COLO668 (cell line): ENCODE data around the gene ZNF587B.
"Not testable (repeated sequence)": the region's sequence is repeated elsewhere in the genome, so short reads cannot be mapped to it uniquely, and the experiment has no call there.

ENCODE experiments used
- DNase-seq: peaks from one replicate; lab custom pipeline; 2025; ENCODE audit not compliant: unreplicated experiment; lab: John Stamatoyannopoulos, UW

Gene ZNF587B

DNA sequence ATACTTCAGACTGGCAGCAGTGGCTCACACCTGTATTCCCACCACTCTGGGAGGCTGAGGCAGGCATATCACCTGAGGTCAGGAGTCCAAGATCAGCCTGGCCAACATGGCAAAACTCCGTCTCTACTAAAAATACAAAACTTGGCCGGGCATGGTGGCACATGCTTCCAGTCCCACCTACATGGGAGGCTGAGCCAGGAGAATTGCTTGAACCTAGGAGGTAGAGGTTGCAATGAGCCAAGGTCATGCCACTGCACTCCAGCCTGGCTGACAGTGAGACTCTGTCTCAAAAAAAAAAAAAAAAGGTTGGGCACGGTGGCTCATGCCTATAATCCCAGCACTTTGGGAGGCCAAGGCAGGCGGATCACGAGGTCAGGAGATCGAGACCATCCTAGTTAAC is 39.6 kb downstream of the ZNF587B start:
- DNase-seq = not testable (repeated sequence)

DNA sequence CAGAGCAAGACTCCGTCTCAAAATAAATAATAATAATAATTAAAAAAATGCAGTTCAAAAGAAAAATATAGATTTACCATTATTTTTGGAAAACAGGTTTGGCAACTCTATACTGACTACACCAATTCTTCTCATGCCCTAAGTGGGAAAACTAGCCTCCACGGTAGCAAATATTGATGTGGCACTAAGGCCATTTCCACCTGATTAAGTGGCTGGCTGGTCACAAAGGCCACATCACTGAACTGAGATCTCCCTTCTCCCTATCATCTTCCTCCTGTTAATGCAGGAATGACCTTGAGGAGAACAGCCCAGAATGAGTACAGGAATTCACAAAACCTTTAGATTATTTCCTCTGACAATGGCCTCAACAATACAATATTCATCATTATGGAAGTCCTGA is 40.1 kb downstream of the ZNF587B start:
- no peak for DNase-seq

DNA sequence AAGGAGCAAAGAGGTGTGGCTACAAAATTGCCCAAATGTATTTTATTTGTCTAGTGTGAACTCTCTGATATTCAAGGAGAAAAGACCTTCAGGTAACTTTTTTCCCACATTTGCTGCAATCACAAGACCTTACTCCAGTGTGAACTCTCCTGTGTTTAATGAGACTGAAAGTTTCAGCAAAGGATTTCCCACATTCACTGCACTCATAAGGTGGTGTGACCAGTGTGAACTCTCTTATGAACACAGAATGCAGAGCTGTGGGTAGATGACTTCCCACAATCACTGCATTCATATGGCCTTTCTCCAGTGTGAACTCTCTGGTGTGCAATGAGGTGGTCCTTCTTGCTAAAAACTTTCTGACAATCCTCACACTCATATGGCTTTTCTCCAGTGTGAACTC is 42.4 kb downstream of the ZNF587B start:
- no peak for DNase-seq

DNA sequence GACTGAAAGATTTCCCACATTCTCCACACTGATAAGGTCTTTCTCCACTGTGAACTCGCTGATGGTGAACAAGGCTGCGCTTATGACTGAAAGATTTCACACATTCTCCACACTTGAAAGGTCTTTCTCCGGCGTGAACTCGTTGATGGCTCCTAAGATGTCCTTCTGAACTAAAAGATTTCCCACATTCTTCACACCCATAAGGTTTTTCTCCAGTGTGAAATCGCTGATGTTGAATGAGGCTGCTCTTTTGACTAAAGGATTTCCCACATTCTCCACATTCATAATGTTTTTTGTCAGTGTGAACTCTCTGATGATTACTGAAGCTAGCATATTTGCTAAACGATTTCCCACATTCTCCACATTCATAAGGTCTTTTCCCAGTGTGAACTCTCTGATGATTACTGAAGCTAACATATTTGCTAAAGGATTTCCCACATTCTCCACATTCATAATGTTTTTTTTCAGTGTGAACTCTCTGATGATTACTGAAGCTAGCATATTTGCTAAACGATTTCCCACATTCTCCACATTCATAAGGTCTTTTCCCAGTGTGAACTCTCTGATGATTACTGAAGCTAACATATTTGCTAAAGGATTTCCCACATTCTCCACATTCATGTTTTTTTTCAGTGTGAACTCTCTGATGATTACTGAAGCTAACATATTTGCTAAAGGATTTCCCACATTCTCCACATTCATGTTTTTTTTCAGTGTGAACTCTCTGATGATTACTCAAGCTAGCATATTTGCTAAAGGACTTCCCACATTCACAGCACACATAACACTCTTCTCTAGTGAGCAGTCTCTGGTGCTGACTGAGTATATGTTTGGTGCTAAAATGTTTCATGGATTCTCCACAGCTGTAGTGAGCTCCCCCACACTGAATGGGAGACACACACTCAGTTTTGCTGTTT is 44.0 kb downstream of the ZNF587B start:
- not testable (repeated sequence) for DNase-seq

DNA sequence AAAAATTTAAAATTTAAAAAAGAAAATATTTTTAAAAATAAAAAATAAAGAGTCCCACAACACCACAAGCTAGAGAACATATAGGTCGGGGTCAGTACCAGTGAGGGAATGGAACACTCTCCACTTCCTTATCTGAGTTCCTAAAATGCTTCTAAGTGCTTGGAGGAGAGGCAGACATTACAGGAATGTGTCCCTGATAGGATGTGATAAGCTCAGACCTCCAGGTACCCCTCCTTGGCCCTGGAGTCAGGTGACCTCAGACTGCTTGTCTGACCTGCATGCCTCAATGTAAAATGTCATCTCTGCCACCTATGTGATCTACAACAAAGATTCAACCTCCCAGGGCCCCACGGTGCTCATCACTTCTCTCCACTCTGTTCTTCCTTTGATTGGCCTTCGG is 55.9 kb downstream of the ZNF587B start:
- no peak for DNase-seq

DNA sequence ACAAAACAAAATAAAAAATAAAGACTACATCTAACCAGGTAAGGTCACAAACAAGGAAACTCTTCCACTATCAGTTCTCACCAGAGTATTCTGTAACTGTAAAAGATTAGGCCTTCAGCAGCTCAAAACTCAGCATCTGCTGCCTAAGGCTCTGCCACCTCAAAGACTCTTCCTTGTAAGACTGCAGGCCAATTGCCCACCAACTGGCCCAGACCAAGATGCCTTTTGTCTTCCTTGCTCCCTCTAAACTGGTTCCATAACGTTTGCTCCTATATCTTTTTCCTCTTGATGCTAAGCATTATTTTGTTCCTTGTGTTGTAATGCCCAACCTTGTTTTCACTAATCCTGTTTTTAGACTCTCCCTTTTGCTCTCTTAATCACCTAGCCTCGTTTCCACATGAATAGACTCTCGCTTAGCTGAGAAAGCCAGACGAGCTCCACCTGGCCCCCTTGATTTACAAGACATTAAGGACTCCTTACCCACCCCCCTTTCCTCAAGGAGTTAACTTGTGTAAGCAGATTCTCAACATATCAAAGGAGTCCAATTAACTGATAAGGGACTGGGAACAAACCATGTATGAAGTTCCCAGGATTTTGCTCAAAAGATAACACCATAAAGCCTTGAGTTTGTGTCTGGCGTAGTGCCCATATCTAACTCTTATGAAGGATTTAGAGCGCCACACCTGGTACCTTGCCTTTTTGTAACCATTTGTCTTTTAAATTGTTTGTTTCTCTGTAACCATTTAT is 57.3 kb downstream of the ZNF587B start:
- no peak for DNase-seq

DNA sequence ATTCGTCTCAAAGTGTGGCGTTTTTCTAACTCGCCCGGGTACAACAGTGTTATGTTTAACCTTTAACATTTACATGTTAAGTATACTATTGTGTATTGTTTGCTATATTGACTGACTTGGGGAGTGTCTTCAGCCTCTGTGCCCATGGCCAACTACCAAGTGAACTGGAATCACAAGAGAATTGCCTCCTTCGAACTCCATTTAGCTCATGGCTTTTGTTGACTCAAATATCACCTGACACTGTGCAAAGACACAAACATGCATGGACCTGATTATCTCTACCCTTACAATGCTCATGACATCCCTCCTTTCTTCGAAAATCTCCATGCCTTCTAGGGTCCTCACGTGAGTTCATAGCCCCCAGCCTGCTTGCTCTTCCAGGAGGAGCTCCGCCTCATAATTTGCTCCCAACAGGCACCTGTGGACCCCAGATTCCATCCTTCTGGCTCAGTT is 58.0 kb downstream of the ZNF587B start:
- DNase-seq = peak; percentile 24

DNA sequence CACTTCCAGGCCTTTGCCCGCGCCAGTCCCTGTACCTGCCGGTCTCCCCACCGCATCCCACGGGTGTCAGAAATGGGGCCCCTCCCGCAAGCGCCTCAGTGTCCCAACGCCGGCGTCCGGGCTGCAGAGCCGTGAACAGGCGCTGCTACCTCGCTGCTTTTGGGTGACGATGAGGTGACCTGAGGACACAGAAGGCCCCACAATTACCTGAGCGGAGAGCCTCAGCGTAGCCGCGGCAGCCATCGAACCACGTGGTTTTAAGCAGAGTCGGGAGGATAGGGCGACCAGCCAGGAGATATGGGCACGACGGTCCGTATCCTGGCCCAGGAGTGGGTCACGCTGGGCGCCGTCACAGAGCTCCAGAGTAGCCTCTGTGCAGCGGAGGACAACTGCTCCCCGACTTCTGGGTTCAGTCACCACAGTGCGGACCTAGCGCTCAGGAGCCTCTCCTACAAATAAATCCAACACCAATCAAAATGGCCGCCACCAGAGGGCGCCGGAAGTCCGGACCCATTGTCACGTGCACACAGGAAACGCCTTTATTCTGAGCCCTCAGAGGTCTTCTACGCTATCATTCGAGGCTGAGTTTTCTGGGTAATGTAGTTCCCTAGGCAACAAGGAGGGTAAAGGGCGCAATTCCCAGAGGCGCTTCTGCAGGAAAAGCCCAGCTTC is 58.6 kb downstream of the ZNF587B start, which contains the start of gene ZNF814:
ZNF814 (minus strand) TSS at position 478 of the 672 bp plus-strand sequence; CDS start at position 243, 235 bp downstream.
- DNase-seq = peak; percentile 83

DNA sequence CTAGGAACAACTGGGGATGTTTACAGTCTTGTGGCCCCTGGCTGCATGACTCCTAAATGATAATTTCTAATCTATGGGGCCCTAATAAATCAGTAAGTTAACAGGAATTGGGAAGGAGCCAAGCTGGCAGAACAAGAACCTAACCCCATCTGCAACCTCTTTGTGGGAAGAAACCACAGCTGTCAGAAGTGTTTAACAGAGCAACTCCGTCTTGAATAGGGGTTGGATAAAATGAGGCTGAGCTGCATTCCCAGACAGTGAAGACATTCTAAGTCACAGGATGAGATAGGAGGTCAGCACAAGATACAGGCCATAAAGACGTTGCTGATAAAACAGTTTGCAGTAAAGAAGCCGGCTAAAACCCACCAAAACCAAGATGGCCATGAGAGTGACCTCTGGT is 60.6 kb downstream of the ZNF587B start:
- not testable (repeated sequence) for DNase-seq
